Breast epithelium (tissue), 4 donors: ENCODE results near the gene ASMTL. TPM values are rescaled to one million over a fixed set of nuclear protein-coding genes. Genes with fewer than 3 reads are reported as not detected.

ENCODE experiments used
- DNase-seq, 2 donors: peaks; one replicate each; pipeline ENCODE4 v3.0.0-alpha.2; 2019; ENCODE audit warnings: low spot score in 2 of 2
- H3K27ac ChIP-seq, 2 donors: fragments of 200-600 bp; sonication (generic) in 1 of 2; one replicate each; pipeline ENCODE4 v1.5.1; 2016 to 2019; ENCODE audit warnings: mild to moderate bottlenecking in 1 of 2
- H3K27me3 ChIP-seq, 2 donors: fragments of 200-600 bp; sonication (generic) in 1 of 2; one replicate each; pipeline versions ENCODE4 v1.5.1 to v1.6.0; 2017 to 2019; ENCODE audit warnings: control low read depth in 1 of 2, mild to moderate bottlenecking in 1 of 2
- H3K36me3 ChIP-seq: fragments of 200-600 bp; one replicate; pipeline ENCODE4 v1.5.1; 2019
- H3K4me1 ChIP-seq, 2 donors: fragments of 200-600 bp; sonication (generic); one replicate each; pipeline ENCODE4 v1.5.1; 2016 to 2019; ENCODE audit warnings: control low read depth in 1 of 2
- H3K4me3 ChIP-seq, 3 donors: fragments of 200-600 bp; sonication (generic); 1 replicate in 2 of 3; 2 replicates in 1 of 3; pipeline ENCODE4 v1.5.1; 2016 to 2019; ENCODE audit warnings: mild to moderate bottlenecking in 3 of 3, moderate library complexity in 2 of 3
- H3K9me3 ChIP-seq, 2 donors: fragments of 200-600 bp; sonication (generic) in 1 of 2; one replicate each; pipeline ENCODE4 v1.5.1; 2016 to 2019; ENCODE audit warnings: control low read depth in 1 of 2
- POLR2A ChIP-seq: fragments of 450-650 bp; IDR thresholded peaks from one replicate; pipeline ENCODE4 v1.6.1; 2016; ENCODE audit warnings: antibody characterized with exemption, mild to moderate bottlenecking, moderate library complexity
- POLR2AphosphoS5 ChIP-seq, 3 donors: sonication (generic); formaldehyde crosslinking; IDR thresholded peaks; one replicate each; pipeline ENCODE4 v1.6.1; 2017; ENCODE audit warnings: antibody characterized with exemption in 3 of 3
- intact Hi-C: fragments of 100-400 bp; cut with DNase I; formaldehyde crosslinking; loops from one replicate; pipeline ENCODE4 v1.15.1; 2023; ENCODE audit warnings: low total_unique reads
- total RNA-seq, 3 donors: library from RNA; depleted of rRNA; stranded (reverse); fragments of >200 nt; gene quantifications; one replicate each; pipeline ENCODE4 v1.1.0, GENCODE V29; 2016
- TF ChIP-seq, protein P1 (sequence below), 3 donors: fragments of 450-650 bp; IDR thresholded peaks; one replicate each; pipeline ENCODE4 v1.5.1; 2016 to 2017; ENCODE audit warnings: antibody characterized with exemption in 3 of 3, mild to moderate bottlenecking in 3 of 3, moderate library complexity in 3 of 3

The ASMTL gene
- total RNA-seq, 3 donors from 2014 or later = 22.8 to 29.1 (median 28.2) TPM

DNA sequence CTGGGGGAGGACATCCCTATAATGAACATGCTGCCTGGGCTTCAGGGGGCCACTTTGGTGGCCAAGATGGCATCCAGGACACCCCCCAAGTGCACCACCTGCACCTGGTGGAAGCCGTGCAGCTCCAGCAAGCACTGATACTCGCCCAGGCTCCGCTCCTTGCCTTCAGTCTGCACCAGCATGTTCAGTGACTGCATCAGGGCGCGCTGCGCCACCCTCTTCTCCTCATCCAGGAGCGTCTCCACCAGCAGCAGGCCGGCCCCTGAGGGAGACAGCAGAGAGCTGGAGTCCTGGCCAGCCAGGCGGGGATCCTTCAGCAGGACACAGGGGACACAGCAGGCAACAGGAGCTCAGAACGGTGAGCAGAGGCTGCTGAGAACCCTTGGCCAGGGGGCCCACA, 49.5 kb downstream of the ASMTL start:
- Histone ChIP-seq H3K27me3 (no peaks in the 10 kb centered on the region), H3K36me3 (peaks cover 4% of the 10 kb centered on the region), H3K27ac (no peak overlapping the region), H3K9me3 (no peaks in the 10 kb centered on the region), H3K4me1 (no peaks in the 10 kb centered on the region), H3K4me3 (no peak overlapping the region)
- TF ChIP-seq, protein P1, sequence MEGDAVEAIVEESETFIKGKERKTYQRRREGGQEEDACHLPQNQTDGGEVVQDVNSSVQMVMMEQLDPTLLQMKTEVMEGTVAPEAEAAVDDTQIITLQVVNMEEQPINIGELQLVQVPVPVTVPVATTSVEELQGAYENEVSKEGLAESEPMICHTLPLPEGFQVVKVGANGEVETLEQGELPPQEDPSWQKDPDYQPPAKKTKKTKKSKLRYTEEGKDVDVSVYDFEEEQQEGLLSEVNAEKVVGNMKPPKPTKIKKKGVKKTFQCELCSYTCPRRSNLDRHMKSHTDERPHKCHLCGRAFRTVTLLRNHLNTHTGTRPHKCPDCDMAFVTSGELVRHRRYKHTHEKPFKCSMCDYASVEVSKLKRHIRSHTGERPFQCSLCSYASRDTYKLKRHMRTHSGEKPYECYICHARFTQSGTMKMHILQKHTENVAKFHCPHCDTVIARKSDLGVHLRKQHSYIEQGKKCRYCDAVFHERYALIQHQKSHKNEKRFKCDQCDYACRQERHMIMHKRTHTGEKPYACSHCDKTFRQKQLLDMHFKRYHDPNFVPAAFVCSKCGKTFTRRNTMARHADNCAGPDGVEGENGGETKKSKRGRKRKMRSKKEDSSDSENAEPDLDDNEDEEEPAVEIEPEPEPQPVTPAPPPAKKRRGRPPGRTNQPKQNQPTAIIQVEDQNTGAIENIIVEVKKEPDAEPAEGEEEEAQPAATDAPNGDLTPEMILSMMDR (IDR thresholded peaks at IDR 0.05) = no peak
- TF ChIP-seq POLR2AphosphoS5 (IDR thresholded peaks at IDR 0.05) (no peak), POLR2A (no peak)
- DNase-seq = no peak
- intact Hi-C loops = no loop called here

- no peak overlapping the region for H3K4me3 ChIP-seq
- no peaks in the 10 kb centered on the region for H3K9me3 ChIP-seq
- H3K4me1 ChIP-seq = no peaks in the 10 kb centered on the region
- intact Hi-C loops = no loop called here
- DNase-seq = no peak
- no peak overlapping the region for H3K27ac ChIP-seq
- peaks cover 4% of the 10 kb centered on the region for H3K36me3 ChIP-seq
- no peaks in the 10 kb centered on the region for H3K27me3 ChIP-seq
- TF ChIP-seq, protein P1 (IDR thresholded peaks at IDR 0.05) = no peak
Measured at GRCh38 chrX:1401611-1402430, 50.9 kb downstream of the ASMTL start.

- Histone ChIP-seq H3K27ac (no peak overlapping the region), H3K9me3 (no peaks in the 10 kb centered on the region), H3K4me1 (no peaks in the 10 kb centered on the region), H3K27me3 (no peaks in the 10 kb centered on the region), H3K36me3 (peaks cover 4% of the 10 kb centered on the region), H3K4me3 (no peak overlapping the region)
- DNase-seq = no peak
- intact Hi-C loops = no loop called here
- TF ChIP-seq POLR2AphosphoS5 (IDR thresholded peaks at IDR 0.05) (no peak), POLR2A (no peak)
- TF ChIP-seq, protein P1 (IDR thresholded peaks at IDR 0.05) = no peak
Measured at GRCh38 chrX:1400742-1401471, 51.8 kb downstream of the ASMTL start.

GRCh38 chrX:1400049-1400448, 52.7 kb downstream of the ASMTL start:
- no peak for DNase-seq
- H3K4me3 ChIP-seq = no peak overlapping the region
- TF ChIP-seq, protein P1 (IDR thresholded peaks at IDR 0.05) = no peak
- TF ChIP-seq POLR2AphosphoS5 (IDR thresholded peaks at IDR 0.05) = no peak
- no peak for TF ChIP-seq POLR2A
- no peaks in the 10 kb centered on the region for H3K27me3 ChIP-seq
- no peaks in the 10 kb centered on the region for H3K4me1 ChIP-seq
- no peak overlapping the region for H3K27ac ChIP-seq
- H3K9me3 ChIP-seq = no peaks in the 10 kb centered on the region
- intact Hi-C loops = no loop called here
- H3K36me3 ChIP-seq = peaks cover 4% of the 10 kb centered on the region
